ENCODE results near the gene ARHGEF12. TPM values are rescaled to one million over a fixed set of nuclear protein-coding genes. Genes with fewer than 3 reads are reported as not detected.

The ARHGEF12 gene
- total RNA-seq, 4 donors from 2014 or later = 75.9 to 116 (median 94.3) TPM

DNA sequence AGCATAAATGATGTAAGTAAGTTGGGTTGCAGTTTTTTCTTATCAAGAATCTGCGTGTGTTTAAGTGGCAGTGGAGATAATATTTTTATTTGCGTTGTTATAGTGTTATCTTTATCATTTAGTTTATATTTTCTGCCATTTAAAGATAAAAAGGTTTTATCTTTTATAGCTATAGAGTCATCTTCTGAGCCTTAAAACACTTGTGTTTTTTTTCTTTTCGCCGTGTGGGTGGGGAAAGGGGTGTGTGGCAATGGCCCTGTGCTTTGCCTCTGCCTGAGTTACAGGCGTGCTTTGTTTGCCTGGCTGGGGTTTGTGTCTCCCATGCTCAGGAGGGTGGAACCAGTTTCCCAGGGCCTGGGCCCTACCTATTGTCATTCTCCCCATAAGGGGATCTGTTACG lies 16.2 kb downstream of the ARHGEF12 start:
- Histone ChIP-seq H3K27ac (no peak overlapping the region), H3K9me3 (no peaks in the 10 kb centered on the region), H3K36me3 (no peaks in the 10 kb centered on the region), H3K4me3 (no peak overlapping the region), H3K4me1 (peaks cover 0 to 56% (median 9%) of the 10 kb centered on the region in 4 donors), H3K27me3 (no peaks in the 10 kb centered on the region)
- peak; percentile 22 for DNase-seq
- TF ChIP-seq POLR2AphosphoS5 (IDR thresholded peaks at IDR 0.05) (no peak), EP300 (IDR thresholded peaks at IDR 0.05; ENCODE audit: low read depth) (no peak), POLR2A (IDR thresholded peaks at IDR 0.05) (no peak)
- TF ChIP-seq, protein P1, sequence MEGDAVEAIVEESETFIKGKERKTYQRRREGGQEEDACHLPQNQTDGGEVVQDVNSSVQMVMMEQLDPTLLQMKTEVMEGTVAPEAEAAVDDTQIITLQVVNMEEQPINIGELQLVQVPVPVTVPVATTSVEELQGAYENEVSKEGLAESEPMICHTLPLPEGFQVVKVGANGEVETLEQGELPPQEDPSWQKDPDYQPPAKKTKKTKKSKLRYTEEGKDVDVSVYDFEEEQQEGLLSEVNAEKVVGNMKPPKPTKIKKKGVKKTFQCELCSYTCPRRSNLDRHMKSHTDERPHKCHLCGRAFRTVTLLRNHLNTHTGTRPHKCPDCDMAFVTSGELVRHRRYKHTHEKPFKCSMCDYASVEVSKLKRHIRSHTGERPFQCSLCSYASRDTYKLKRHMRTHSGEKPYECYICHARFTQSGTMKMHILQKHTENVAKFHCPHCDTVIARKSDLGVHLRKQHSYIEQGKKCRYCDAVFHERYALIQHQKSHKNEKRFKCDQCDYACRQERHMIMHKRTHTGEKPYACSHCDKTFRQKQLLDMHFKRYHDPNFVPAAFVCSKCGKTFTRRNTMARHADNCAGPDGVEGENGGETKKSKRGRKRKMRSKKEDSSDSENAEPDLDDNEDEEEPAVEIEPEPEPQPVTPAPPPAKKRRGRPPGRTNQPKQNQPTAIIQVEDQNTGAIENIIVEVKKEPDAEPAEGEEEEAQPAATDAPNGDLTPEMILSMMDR (IDR thresholded peaks at IDR 0.05) = no peak
- 48 to 63% methylated on average over 5 to 6 of the region's 6 CpGs for WGBS, 2 donors (ENCODE audit: low coverage in 1 of 2)
- intact Hi-C loops (cut with DNase I; ENCODE audit: low total_unique reads) = no loop called here
- in situ Hi-C loops (cut with MboI; ENCODE audit: low pct_ligation_motif_present in 1 of 4, low pct_unique_long_range_greater_than_20kb in 1 of 4, low sequenced_read_pairs in 3 of 4) = no loop called here

DNA sequence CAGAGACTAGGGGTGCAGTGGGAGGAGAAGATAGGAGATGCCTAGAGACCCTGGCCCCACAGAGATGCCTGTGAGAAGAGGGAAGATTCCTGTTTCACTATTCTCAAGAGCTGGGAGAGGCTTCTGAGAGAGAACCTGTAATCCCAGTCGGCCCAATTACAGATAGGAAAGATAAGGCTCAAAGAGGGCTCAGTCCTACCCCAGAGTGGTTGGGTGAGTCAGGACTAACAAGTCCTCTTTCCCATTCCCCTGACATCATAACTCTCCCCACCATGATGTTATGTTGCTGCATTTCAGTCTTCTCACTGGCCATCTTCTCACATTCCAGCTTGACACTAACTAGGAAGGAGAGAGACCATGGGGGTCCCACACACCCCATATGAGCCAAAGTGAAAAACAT lies 17.9 kb downstream of the ARHGEF12 start:
- no peaks in the 10 kb centered on the region for H3K9me3 ChIP-seq
- H3K4me1 ChIP-seq = peaks cover 0 to 42% (median 4%) of the 10 kb centered on the region in 4 donors
- no peaks in the 10 kb centered on the region for H3K27me3 ChIP-seq
- H3K36me3 ChIP-seq = no peaks in the 10 kb centered on the region
- no peak overlapping the region for H3K4me3 ChIP-seq
- no peak overlapping the region for H3K27ac ChIP-seq
- intact Hi-C loops (cut with DNase I; ENCODE audit: low total_unique reads) = no loop called here
- no peak for TF ChIP-seq POLR2A (IDR thresholded peaks at IDR 0.05)
- no peak for TF ChIP-seq EP300 (IDR thresholded peaks at IDR 0.05; ENCODE audit: low read depth)
- TF ChIP-seq, protein P1 (IDR thresholded peaks at IDR 0.05) = no peak
- no peak for TF ChIP-seq POLR2AphosphoS5 (IDR thresholded peaks at IDR 0.05)
- DNase-seq = no peak
- in situ Hi-C loops (cut with MboI; ENCODE audit: low pct_ligation_motif_present in 1 of 4, low pct_unique_long_range_greater_than_20kb in 1 of 4, low sequenced_read_pairs in 3 of 4) = no loop called here
- 68% methylated on average over 1 of the region's 1 CpG; no CpG with 5 or more reads in 1 of the 2 donors for WGBS, 2 donors (ENCODE audit: low coverage in 1 of 2)

DNA sequence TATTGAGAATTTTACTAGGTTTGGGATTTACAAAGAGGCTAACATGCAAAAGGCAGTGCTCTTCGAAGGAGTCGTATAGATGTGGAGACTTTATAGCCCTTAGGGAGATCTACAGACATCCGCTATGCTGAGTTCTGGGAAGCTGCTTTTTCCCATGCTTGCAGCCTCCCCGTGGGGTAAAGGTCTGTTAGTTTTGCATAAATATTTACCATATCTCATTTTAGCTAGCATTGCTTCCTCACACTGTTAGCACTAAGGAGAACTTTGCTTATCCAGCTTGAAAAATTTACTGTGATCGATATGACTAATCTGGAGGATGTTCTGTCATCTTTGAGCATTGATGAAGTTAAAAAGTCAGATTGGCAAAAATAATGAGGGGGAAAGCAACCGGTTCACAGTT lies 18.6 kb downstream of the ARHGEF12 start:
- H3K9me3 ChIP-seq = no peaks in the 10 kb centered on the region
- H3K27ac ChIP-seq = no peak overlapping the region
- TF ChIP-seq, protein P1 (IDR thresholded peaks at IDR 0.05) = no peak
- no peak for TF ChIP-seq POLR2AphosphoS5 (IDR thresholded peaks at IDR 0.05)
- no peak for TF ChIP-seq EP300 (IDR thresholded peaks at IDR 0.05; ENCODE audit: low read depth)
- no peak for TF ChIP-seq POLR2A (IDR thresholded peaks at IDR 0.05)
- no peaks in the 10 kb centered on the region for H3K27me3 ChIP-seq
- no peak overlapping the region for H3K4me3 ChIP-seq
- intact Hi-C loops (cut with DNase I; ENCODE audit: low total_unique reads) = no loop called here
- WGBS, 2 donors (ENCODE audit: low coverage in 1 of 2) = 20 to 47% methylated on average over 2 to 6 of the region's 6 CpGs
- peaks cover 0 to 35% (median 4%) of the 10 kb centered on the region in 4 donors for H3K4me1 ChIP-seq
- H3K36me3 ChIP-seq = no peaks in the 10 kb centered on the region
- DNase-seq = no peak
- in situ Hi-C loops (cut with MboI; ENCODE audit: low pct_ligation_motif_present in 1 of 4, low pct_unique_long_range_greater_than_20kb in 1 of 4, low sequenced_read_pairs in 3 of 4) = no loop called here

DNA sequence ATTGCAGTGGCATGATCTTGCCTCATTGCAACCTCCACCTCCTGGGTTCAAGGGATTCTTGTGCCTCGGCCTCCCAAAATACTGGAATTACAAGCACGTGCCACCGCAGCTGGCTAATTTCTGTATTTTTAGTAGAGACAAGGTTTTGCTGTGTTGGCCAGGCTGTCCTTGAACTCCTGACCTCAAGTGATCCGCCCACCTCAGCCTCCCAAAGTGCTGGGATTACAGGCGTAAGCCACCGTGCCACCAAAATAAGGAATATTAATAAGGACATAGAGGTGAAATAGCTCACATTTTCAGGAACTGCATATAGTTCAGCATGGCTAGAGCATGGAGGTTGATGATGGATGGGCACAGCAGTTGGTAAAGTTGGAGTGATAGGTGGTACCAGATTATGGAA lies 21.4 kb downstream of the ARHGEF12 start:
- intact Hi-C loops (cut with DNase I; ENCODE audit: low total_unique reads) = no loop called here
- no peaks in the 10 kb centered on the region for H3K27me3 ChIP-seq
- H3K27ac ChIP-seq = no peak overlapping the region
- TF ChIP-seq, protein P1 (IDR thresholded peaks at IDR 0.05) = no peak
- H3K4me3 ChIP-seq = no peak overlapping the region
- no peaks in the 10 kb centered on the region for H3K9me3 ChIP-seq
- WGBS, 2 donors (ENCODE audit: low coverage in 1 of 2) = 94 to 100% methylated on average over 6 of the region's 6 CpGs
- H3K4me1 ChIP-seq = peaks cover 0 to 27% (median under 1%) of the 10 kb centered on the region in 4 donors
- DNase-seq = no peak
- no peaks in the 10 kb centered on the region for H3K36me3 ChIP-seq
- in situ Hi-C loops (cut with MboI; ENCODE audit: low pct_ligation_motif_present in 1 of 4, low pct_unique_long_range_greater_than_20kb in 1 of 4, low sequenced_read_pairs in 3 of 4) = no loop called here

Measured in transverse colon (tissue), 4 donors.